Mucosa of descending colon (tissue), 3 donors: Measurements from ENCODE around the gene TM4SF5. TPM values are rescaled to one million over a fixed set of nuclear protein-coding genes. Genes with fewer than 3 reads are reported as not detected.

Source experiments
- ATAC-seq: fragments of 200-7000 bp; cut with Tn5 transposase; one replicate; pipeline ENCODE4 v1.9.1; 2020; ENCODE audit warnings: mild to moderate bottlenecking, moderate library complexity
- DNase-seq, 3 donors: peaks; one replicate each; pipeline ENCODE4 v3.0.0-alpha.2; 2020
- H3K36me3 ChIP-seq: fragments of 200-600 bp; one replicate; pipeline ENCODE4 v1.8.0; 2021; ENCODE audit warnings: low read depth, mild to moderate bottlenecking
- H3K4me1 ChIP-seq: fragments of 200-600 bp; one replicate; pipeline ENCODE4 v1.8.0; 2021; ENCODE audit warnings: low read depth, mild to moderate bottlenecking
- H3K4me3 ChIP-seq: fragments of 200-600 bp; one replicate; pipeline ENCODE4 v1.8.0; 2021; ENCODE audit warnings: mild to moderate bottlenecking
- H3K9me3 ChIP-seq: fragments of 200-600 bp; one replicate; pipeline ENCODE4 v1.8.0; 2021; ENCODE audit warnings: mild to moderate bottlenecking
- CTCF ChIP-seq: fragments of 200-600 bp; IDR thresholded peaks from one replicate; pipeline ENCODE4 v1.8.0; 2022; ENCODE audit warnings: antibody characterized with exemption, mild to moderate bottlenecking
- intact Hi-C, 2 donors: fragments of 100-400 bp; cut with DNase I in 1 of 2; cut with micrococcal nuclease in 1 of 2; formaldehyde crosslinking; loops; one replicate each; pipeline versions ENCODE4 v1.11.0 to v1.11.1; 2022; cut with DNase I, micrococcal nuclease
- total RNA-seq, 3 donors: library from RNA; stranded (reverse); fragmentation: NEBNext Ultra II Directional in 2 of 3; extraction: Animal tissue kit (Norgen Biotek cat#: 25700) in 2 of 3; gene quantifications; one replicate each; pipeline versions ENCODE4 v1.2.1 to v1.2.4, GENCODE V29; 2021 to 2023
- donor health status: DM: no; HTN: no; CAD: no; lungs with moderate emphysema.
- donor health status: DM: no; HTN: no; CAD: no.
- donor health status: DM: no; HTN: yes; CAD: no.

Gene TM4SF5
- total RNA-seq, 3 donors from 2014 or later = 5.0 to 20.7 (median 12.5) TPM

DNA sequence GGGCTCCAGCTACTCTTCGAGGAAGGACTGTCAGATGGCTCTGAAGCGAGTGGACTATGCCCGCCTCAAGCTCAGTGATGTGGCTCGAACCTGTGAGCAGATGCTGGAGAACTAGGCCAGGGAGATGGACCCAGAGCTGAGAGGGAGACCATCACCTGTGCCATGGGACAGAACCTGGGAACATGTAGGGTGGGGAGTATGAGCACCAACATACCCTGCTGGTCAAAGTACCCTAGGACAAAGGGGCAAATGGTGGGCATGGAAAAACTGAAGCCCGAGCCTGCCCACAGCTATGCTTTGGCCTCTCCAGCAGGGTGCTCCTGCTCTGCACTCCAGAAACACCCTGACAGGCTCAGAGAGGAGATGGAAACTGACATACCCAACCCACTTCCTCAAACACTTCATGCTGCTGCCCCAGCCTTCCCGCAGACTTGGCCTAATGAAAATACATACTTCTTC lies 38.6 kb upstream of the TM4SF5 start:
- peak in 1 of 3 donors; percentile 34 for DNase-seq
- intact Hi-C loops = no loop called here
- Histone ChIP-seq H3K36me3 (no peaks in the 10 kb centered on the region), H3K9me3 (no peaks in the 10 kb centered on the region), H3K4me3 (no peak overlapping the region), H3K4me1 (peaks cover 13% of the 10 kb centered on the region)
- ATAC-seq = no peak
- TF ChIP-seq CTCF = no peak

DNA sequence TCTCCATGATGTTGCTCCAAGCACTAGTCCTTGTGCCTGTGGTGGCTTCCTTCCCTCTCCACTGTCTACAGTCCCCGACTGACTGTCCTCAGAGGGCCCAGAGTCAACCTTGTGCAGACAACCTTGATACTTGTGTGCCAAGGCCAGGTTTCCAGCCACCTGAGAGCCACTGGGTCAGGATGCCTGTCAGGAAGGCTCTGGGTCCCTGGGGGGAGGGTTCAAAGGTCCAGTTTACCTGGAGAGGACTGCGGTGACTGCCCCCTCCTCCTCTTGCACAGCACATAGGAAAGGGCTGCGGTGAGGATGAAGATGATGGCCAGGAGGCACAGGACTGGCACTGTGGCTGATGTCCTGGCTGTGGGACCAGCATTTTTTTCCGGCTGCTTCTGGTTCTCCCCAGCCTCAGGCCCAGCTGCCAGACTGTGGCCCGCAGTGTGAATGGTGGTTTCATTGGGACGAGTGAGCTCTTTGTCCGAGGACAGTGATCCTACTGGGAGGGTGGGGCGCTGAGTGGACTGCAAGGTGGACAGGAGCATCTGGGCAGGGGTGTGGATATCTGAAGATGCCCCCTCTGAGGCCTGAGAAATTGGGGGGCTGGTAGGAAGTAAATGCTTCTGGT lies 36.7 kb upstream of the TM4SF5 start:
- intact Hi-C loops = no loop called here
- Histone ChIP-seq H3K4me1 (peaks cover 21% of the 10 kb centered on the region), H3K36me3 (no peaks in the 10 kb centered on the region), H3K4me3 (no peak overlapping the region), H3K9me3 (no peaks in the 10 kb centered on the region)
- peak in 1 of 3 donors; percentile 20 for DNase-seq
- no peak for ATAC-seq
- no peak for TF ChIP-seq CTCF

DNA sequence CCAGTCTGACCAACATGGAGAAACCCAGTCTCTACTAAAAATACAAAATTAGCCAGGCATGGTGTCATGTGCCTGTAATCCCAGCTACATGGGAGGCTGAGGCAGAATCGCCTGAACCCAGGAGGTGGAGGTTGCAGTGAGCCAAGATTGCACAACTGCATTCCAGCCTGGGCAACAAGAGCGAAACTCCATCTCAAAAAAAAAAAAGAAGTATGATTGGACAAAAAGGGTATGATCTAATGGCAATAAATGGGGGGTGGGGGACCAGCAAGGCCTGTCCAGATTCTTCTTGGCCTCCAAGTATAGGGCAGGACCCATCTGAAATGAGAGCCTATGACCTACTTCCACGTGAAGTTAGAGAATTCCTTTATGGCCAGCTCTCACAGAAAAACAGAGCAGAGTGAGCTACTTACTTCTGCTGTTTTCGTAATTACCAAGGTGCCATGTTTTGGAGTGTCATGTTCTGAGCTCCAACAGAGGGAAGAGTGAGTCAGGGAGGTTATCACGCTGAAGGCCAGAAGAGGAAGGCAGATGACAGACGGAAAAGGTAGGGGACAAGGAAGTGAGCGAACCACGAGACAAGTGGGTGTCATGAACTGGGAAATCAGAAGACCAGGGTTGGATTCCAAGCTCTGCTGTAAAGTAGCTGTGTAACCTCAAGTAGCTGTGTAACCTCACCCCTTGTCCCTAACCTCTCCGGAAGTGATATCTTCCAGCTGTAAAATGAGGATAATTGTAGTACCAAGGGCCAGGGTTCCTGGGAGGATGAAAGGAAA lies 35.6 kb upstream of the TM4SF5 start:
- no peaks in the 10 kb centered on the region for H3K36me3 ChIP-seq
- ATAC-seq = no peak
- DNase-seq = no peak
- no peak for TF ChIP-seq CTCF
- H3K4me3 ChIP-seq = no peak overlapping the region
- intact Hi-C loops = no loop called here
- H3K9me3 ChIP-seq = no peaks in the 10 kb centered on the region
- H3K4me1 ChIP-seq = peaks cover 13% of the 10 kb centered on the region

GRCh38 chr17:4738136-4739121 lies 33.3 kb upstream of the TM4SF5 start:
- peak in 2 of 3 donors; percentile 59 to 66 for DNase-seq
- H3K9me3 ChIP-seq = no peaks in the 10 kb centered on the region
- no peak for TF ChIP-seq CTCF
- peaks cover 8% of the 10 kb centered on the region for H3K4me1 ChIP-seq
- peak; percentile 69 for ATAC-seq
- H3K36me3 ChIP-seq = no peaks in the 10 kb centered on the region
- intact Hi-C loops = no loop called here
- H3K4me3 ChIP-seq = peak overlapping the region; percentile 25
